ENCODE results near the gene IL36B.

Gene IL36B

DNA sequence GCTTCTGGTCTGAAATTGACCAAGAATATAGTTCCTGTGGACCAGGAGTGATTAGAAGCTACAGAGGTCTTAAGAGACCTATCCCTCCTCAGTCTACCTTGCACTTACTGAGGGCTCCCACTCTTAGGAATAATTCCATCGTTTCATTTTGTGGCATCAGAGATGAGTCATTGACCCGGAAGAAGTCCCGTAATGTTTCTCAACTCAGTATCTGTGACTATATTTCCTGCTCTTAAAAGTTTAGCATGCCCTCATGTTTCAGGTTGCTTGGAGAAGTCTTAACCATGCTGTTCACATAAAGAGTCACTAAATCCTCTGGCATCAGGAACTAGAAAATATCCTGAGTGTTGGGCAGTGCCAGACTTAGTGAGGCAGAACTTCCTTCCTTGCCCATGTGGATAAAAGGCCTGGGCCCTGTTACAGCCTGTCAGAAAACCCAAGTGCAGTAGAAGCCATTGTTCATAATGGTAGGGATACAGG lies 47.6 kb downstream of the IL36B start, which contains the start of gene IL36A:
IL36A (plus strand) TSS at position 430 of the 480 bp plus-strand sequence. CDS start 413 bp downstream, outside the sequence.
- DNase-seq = no peak

DNA sequence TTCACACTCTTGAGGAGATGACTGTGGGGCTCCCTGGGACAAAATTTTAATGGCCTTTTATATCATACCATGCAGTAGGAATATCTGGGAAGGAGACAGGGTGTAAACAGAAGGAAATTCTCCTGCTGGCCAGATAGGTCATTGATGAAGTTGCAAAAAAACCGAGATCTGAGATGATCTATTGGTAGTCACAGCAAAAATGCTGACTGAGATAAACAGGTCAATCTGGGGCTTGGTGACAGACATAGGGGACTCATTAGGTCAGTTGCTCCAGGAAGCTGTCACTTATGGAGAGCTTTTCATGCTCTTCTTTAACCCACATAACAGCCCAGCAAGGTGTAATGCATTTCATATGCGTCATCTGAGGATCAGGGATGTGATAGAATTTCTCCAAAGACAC lies 50.0 kb downstream of the IL36B start:
- no peak for DNase-seq

- DNase-seq = no peak
Observed at GRCh38 chr2:113000436-113000835, 52.2 kb downstream of the IL36B start.

DNA sequence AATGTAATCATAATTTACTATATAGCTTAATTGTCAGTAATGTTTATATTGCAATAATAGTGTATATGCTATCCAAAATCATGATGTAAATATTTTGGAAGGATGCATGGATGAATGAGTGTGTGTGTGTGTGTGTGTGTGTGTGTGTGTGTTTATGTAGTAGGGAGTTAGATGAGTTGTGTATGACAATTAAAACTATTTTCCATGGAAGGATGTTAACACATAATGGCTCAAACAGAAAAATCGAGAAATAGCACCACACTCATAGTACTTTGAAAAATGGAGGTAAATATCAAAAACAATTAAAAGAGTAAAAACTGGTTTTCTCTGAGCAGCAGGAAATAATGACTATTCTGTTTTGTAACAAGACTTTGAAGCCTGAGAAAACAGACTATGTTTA lies 55.5 kb downstream of the IL36B start:
- no peak for DNase-seq

GRCh38 chr2:112996635-112997034 lies 56.0 kb downstream of the IL36B start:
- DNase-seq = no peak

DNA sequence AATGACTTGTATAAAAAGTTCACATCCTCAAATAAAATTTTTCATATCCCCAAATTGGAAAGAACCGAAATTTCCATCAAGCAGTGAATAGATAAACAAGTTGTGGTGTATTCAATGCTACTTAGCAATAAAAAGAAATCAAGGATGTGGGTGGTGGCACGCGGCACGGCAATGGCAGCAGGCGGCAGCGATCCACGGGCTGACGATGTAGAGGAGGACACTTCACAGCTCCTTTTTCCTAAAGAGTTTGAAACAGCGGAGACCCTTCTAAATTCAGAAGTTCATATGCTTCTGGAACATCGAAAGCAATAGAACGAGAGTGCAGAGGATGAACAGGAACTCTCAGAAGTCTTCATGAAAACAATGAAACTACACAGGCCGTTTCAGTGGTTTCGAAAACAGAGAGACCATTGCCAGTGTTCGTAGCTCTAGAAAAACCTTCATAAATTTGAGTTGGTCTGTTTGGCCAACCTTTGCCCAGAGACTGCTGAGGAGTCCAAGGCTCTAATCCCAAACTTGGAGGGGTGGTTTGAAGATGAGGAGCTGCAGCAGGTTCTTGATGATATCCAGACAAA lies 57.2 kb downstream of the IL36B start:
- no peak for DNase-seq

DNA sequence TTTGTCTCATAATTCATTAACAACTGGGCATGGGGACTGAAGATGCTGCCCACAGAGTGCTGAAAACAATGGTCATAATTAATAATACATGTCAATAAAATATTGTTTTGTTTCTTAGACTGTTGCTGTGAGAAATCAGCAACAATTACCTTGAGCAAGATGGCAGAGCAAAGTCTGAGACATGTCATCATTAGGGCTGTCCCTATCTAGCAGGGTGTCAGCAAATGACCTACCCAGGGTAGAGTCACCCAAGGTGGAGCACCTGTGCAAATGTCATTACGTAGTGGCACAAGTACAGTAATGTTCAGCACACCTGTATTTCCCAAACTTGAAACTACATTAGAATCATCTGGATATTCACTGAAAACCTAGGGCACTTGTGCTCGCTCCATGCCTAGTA lies 58.0 kb downstream of the IL36B start:
- no peak for DNase-seq

GRCh38 chr2:112993831-112994230 lies 58.8 kb downstream of the IL36B start:
- DNase-seq = no peak

DNA sequence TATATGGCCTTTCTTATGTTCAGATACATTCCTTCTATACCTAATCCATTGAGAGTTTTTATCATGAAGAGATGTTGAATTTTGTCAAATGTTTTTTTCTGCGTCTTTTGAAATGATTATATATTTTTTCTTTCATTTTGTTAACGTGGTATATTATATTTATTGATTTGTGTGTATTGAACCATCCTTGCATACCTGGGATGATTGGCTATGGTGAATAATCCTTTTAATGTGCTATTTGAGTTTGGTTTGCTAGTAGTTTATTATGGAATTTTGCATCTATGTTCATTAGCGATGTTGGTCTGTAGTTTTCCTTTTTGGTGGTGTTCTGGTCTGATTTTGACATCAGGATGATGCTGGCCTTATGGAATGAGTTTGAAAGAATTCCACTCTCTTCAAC lies 63.1 kb downstream of the IL36B start:
- DNase-seq = no peak

DNA sequence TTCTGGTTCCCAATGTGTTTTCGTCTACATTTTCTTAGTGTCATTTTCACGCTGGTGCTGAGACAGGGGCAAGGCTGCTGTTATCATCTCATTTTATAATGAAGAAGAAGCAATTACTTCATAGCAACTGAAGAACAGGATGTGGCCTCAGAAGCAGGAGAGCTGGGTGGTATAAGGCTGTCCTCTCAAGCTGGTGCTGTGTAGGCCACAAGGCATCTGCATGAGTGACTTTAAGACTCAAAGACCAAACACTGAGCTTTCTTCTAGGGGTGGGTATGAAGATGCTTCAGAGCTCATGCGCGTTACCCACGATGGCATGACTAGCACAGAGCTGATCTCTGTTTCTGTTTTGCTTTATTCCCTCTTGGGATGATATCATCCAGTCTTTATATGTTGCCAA lies 67.6 kb downstream of the IL36B start:
- no peak for DNase-seq

- no peak for DNase-seq
Observed at GRCh38 chr2:112980537-112980936, 72.1 kb downstream of the IL36B start.

GRCh38 chr2:112979731-112980130 lies 72.9 kb downstream of the IL36B start:
- DNase-seq = no peak

- DNase-seq = no peak
Observed at GRCh38 chr2:112977559-112978056, 75.1 kb downstream of the IL36B start, which contains the start of gene IL36G. Gene IL36G (plus strand): TSS chr2:112978006. CDS start chr2:112978639, 633 bp downstream.
